LNCAP (cell line): Measurements from ENCODE around the gene NEUROD2.

Source experiments
- CTCF ChIP-seq: fragments of 450-650 bp; IDR thresholded peaks from 2 replicates; pipeline ENCODE4 v1.5.1; 2017; ENCODE audit warnings: mild to moderate bottlenecking

Gene NEUROD2

DNA sequence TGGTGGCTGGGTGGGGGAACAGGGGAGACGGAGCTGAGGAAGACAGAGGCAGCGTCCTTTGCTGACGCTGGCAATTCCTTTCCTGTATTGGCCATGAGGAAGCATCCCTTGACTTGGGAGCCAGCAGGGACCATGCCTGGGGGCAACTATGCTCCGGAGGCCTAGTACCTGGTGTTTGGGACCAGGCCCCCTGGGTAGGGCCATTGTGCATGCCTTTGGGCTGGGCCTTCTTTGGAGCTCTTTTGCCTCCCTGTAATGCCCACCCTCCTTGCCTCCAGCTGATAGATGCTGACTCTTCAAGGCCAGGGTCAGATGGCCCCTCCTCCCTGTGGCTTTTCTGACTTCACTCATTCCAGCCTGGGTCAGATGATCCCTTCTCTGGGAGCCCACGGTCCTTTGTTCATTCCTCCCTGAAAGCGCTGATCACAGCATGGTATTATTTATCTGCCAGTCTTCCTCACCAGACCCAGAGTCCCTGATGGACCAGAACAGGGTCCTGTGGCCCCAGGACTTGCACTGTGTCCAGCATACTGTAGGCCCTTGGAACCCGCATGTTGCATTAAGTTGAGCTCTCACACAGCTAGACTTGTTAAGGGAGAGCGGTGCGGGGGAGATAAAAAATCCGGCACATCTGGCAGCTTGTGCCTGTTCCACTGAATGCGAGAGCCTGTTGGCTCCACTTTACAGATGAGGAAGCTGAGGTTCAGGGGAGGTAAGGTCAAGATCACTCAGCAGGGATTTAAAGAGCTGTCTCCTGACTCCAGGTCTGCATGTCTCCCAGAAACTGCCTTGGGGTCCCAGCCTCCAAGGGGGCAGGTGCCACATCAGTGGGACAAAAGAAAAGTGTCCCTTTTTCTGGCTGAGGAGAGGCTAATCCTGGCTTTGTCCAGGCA, 32.1 kb upstream of the NEUROD2 start:
- no peak for TF ChIP-seq CTCF

GRCh38 chr17:39639043-39639442, 31.3 kb upstream of the NEUROD2 start:
- TF ChIP-seq CTCF = no peak

GRCh38 chr17:39638317-39638716, 30.6 kb upstream of the NEUROD2 start:
- no peak for TF ChIP-seq CTCF

DNA sequence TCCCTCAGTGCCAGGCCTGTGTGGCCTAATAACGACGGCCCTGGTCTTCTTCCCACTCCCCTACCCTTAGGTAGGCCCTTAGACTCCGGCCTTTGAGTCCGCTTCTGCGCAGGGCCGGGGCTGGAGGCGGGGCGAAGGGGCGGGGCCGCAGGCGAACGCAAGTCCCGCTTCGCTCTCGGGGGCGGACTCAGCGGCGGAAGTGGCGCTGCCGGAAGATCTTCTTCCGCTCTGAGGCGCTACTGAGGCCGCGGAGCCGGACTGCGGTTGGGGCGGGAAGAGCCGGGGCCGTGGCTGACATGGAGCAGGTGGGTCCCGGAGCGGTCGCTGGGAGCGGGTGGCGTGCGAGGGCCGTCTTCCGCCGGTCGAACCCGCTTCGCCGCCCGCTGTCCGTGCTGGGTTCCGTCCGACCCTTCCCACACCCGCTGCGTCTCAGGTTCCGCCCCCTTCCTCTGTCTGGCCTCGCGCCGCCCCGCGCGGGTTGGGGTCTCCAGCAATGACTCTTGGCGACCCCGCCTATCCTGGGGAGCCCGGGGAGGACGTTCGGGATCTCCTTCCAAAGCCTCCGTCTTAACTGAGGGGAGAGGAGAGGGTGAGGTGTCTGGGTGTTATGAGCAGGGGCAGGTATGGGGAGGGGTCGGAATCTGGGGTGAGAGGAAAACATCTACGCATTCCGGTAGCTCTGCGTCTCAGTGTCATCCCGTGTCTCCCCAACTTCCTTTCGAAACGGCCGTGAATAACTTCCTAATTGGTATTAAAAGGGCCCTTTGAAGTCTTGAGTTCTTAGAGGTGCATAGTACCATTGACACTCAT, 29.4 kb upstream of the NEUROD2 start, which contains the start of gene STARD3:
TSS of gene STARD3 (plus strand) at position 218 of the 810 bp plus-strand sequence. CDS start 16,388 bp downstream, outside the sequence.
- no peak; the same call in 1 of the 2 replicates for TF ChIP-seq CTCF

- no peak for TF ChIP-seq CTCF
Observed at GRCh38 chr17:39636587-39636926, 28.8 kb upstream of the NEUROD2 start.

DNA sequence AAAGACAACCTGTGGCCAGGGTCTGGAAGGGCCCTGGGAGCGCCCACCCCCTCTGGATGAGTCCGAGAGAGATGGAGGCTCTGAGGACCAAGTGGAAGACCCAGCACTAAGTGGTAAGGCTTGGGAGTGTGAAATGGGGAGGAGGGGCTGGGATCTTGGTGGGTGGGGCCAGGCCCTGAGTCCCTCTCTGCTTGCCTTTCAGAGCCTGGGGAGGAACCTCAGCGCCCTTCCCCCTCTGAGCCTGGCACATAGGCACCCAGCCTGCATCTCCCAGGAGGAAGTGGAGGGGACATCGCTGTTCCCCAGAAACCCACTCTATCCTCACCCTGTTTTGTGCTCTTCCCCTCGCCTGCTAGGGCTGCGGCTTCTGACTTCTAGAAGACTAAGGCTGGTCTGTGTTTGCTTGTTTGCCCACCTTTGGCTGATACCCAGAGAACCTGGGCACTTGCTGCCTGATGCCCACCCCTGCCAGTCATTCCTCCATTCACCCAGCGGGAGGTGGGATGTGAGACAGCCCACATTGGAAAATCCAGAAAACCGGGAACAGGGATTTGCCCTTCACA, 28.0 kb upstream of the NEUROD2 start:
- no peak for TF ChIP-seq CTCF

GRCh38 chr17:39634384-39634871, 26.7 kb upstream of the NEUROD2 start:
- peak; percentile 81 for TF ChIP-seq CTCF
